ENCODE measurements around the gene BORCS5.

DNA sequence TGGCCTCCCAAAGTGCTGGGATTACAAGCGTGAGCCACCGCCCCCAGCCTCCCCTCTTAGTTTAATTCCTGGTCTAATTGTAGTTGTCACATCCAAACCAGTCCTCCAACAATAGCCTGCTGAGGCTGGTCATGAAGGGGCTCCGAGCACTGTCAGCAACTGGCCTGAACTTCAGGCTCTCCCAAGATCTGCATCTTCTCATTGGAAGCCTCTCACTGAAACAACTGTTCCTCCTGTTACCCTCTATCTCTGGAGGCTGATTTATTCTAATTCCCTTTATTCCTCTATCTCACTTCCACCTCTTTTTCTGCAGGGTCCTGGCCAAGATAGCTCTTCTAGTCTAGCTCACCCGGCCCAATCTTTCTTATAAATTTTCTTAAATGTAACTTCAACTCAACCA is 116.3 kb downstream of the BORCS5 start:
- TF ChIP-seq, protein P1, sequence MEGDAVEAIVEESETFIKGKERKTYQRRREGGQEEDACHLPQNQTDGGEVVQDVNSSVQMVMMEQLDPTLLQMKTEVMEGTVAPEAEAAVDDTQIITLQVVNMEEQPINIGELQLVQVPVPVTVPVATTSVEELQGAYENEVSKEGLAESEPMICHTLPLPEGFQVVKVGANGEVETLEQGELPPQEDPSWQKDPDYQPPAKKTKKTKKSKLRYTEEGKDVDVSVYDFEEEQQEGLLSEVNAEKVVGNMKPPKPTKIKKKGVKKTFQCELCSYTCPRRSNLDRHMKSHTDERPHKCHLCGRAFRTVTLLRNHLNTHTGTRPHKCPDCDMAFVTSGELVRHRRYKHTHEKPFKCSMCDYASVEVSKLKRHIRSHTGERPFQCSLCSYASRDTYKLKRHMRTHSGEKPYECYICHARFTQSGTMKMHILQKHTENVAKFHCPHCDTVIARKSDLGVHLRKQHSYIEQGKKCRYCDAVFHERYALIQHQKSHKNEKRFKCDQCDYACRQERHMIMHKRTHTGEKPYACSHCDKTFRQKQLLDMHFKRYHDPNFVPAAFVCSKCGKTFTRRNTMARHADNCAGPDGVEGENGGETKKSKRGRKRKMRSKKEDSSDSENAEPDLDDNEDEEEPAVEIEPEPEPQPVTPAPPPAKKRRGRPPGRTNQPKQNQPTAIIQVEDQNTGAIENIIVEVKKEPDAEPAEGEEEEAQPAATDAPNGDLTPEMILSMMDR (IDR thresholded peaks at IDR 0.05): no peak
- TF ChIP-seq POLR2A (IDR thresholded peaks at IDR 0.05): no peak
